ENCODE data around the gene PCSK4.
A peak's percentile ranks its signal among the peaks of the same experiment; 100 is the strongest.
"Not testable (repeated sequence)": the region's sequence is repeated elsewhere in the genome, so short reads cannot be mapped to it uniquely, and the experiment has no call there.

The PCSK4 gene

GRCh38 chr19:1522061-1522460 lies 31.9 kb upstream of the PCSK4 start:
- no peak for DNase-seq (ENCODE audit: low read depth)

GRCh38 chr19:1521636-1522035 lies 31.5 kb upstream of the PCSK4 start:
- no peak for DNase-seq (ENCODE audit: low read depth)

GRCh38 chr19:1520203-1520780 lies 30.1 kb upstream of the PCSK4 start:
- DNase-seq (ENCODE audit: low read depth): no peak

GRCh38 chr19:1519802-1520201 lies 29.7 kb upstream of the PCSK4 start:
- DNase-seq (ENCODE audit: low read depth): not testable (repeated sequence)

- DNase-seq (ENCODE audit: low read depth): no peak
These were observed 28.3 kb upstream of the PCSK4 start for GRCh38 chr19:1518471-1518870.

GRCh38 chr19:1516395-1516753 lies 26.2 kb upstream of the PCSK4 start:
- DNase-seq (ENCODE audit: low read depth): no peak

GRCh38 chr19:1514986-1515721 lies 25.0 kb upstream of the PCSK4 start:
- no peak for DNase-seq (ENCODE audit: low read depth)

GRCh38 chr19:1514295-1514661 lies 24.1 kb upstream of the PCSK4 start:
- DNase-seq (ENCODE audit: low read depth): no peak

GRCh38 chr19:1513499-1514294 lies 23.5 kb upstream of the PCSK4 start:
- DNase-seq (ENCODE audit: low read depth): peak; percentile 32

GRCh38 chr19:1512671-1513498 lies 22.7 kb upstream of the PCSK4 start, which contains the start of gene ADAMTSL5:
Gene ADAMTSL5 (minus strand): TSS chr19:1513019. CDS start chr19:1510943, 2,076 bp downstream.
- peak; percentile 56 for DNase-seq (ENCODE audit: low read depth)

- no peak for DNase-seq (ENCODE audit: low read depth)
These were observed 21.5 kb upstream of the PCSK4 start for GRCh38 chr19:1511318-1512317.

GRCh38 chr19:1510807-1511206 lies 20.7 kb upstream of the PCSK4 start:
- DNase-seq (ENCODE audit: low read depth): no peak

- no peak for DNase-seq (ENCODE audit: low read depth)
These were observed 20.3 kb upstream of the PCSK4 start for GRCh38 chr19:1510442-1510806.

GRCh38 chr19:1509602-1510441 lies 19.7 kb upstream of the PCSK4 start:
- no peak for DNase-seq (ENCODE audit: low read depth)

- no peak for DNase-seq (ENCODE audit: low read depth)
These were observed 18.3 kb upstream of the PCSK4 start for GRCh38 chr19:1508507-1508856.

- peak; percentile 95 for DNase-seq (ENCODE audit: low read depth)
These were observed 17.8 kb upstream of the PCSK4 start for GRCh38 chr19:1507763-1508506.

GRCh38 chr19:1507192-1507660 lies 17.1 kb upstream of the PCSK4 start:
- DNase-seq (ENCODE audit: low read depth): no peak

GRCh38 chr19:1505991-1506881 lies 16.1 kb upstream of the PCSK4 start:
- no peak for DNase-seq (ENCODE audit: low read depth)
